Esophagus squamous epithelium (tissue), 5 donors: ENCODE measurements around the gene TMEM81. TPM values are rescaled to one million over a fixed set of nuclear protein-coding genes. Genes with fewer than 3 reads are reported as not detected.

Source experiments
- DNase-seq: peaks from one replicate; lab custom pipeline; 2025; lab: John Stamatoyannopoulos, UW
- H3K27ac ChIP-seq, 4 donors: fragments of 200-600 bp; sonication (generic); one replicate each; pipeline ENCODE4 v1.5.1; 2016 to 2019; ENCODE audit warnings: mild to moderate bottlenecking in 1 of 4
- H3K27me3 ChIP-seq, 4 donors: fragments of 200-600 bp; sonication (generic); 1 replicate in 3 of 4; 2 replicates in 1 of 4; pipeline versions ENCODE4 v1.5.1 to v1.6.0; 2017 to 2021; ENCODE audit warnings: antibody characterized with exemption in 1 of 4
- H3K36me3 ChIP-seq, 3 donors: fragments of 200-600 bp; sonication (generic); one replicate each; pipeline ENCODE4 v1.5.1; 2016 to 2019
- H3K4me1 ChIP-seq, 3 donors: fragments of 200-600 bp; sonication (generic); one replicate each; pipeline ENCODE4 v1.5.1; 2017 to 2019
- H3K4me3 ChIP-seq, 4 donors: fragments of 200-600 bp; sonication (generic); 1 replicate in 3 of 4; 2 replicates in 1 of 4; pipeline ENCODE4 v1.5.1; 2016 to 2019; ENCODE audit warnings: mild to moderate bottlenecking in 2 of 4, moderate library complexity in 1 of 4
- H3K9me3 ChIP-seq, 3 donors: fragments of 200-600 bp; sonication (generic); one replicate each; pipeline ENCODE4 v1.5.1; 2016 to 2019
- CTCF ChIP-seq, 6 experiments: fragments of 450-650 bp in 4 of 6; fragments of 200-600 bp in 2 of 6; sonication (generic) in 2 of 6; IDR thresholded peaks; one replicate each; pipeline ENCODE4 v1.5.1; 2016 to 2019; ENCODE audit warnings: antibody characterized with exemption in 6 of 6, mild to moderate bottlenecking in 4 of 6, moderate library complexity in 4 of 6
- POLR2A ChIP-seq, 4 donors: fragments of 450-650 bp; IDR thresholded peaks; one replicate each; pipeline ENCODE4 v1.6.1; 2017; ENCODE audit warnings: antibody characterized with exemption in 4 of 4, mild to moderate bottlenecking in 4 of 4, moderate library complexity in 3 of 4
- WGBS, 2 donors: methylation state at CpG; one replicate each; pipeline ENCODE4 v1.1.5; 2018; 5-methylcytosine and 5-hydroxymethylcytosine counted together
- intact Hi-C: fragments of 100-400 bp; cut with DNase I; formaldehyde crosslinking; loops from one replicate; pipeline ENCODE4 v1.15.0; 2022
- total RNA-seq, 4 donors: library from RNA; depleted of rRNA; stranded (reverse); fragments of >200 nt; gene quantifications; one replicate each; pipeline ENCODE4 v1.1.0, GENCODE V29; 2016
- donor health status: DM: yes; HTN: yes; CAD: no.

Gene TMEM81
- total RNA-seq, 4 donors from 2014 or later = 1.4 to 2.2 (median 1.8) TPM

DNA sequence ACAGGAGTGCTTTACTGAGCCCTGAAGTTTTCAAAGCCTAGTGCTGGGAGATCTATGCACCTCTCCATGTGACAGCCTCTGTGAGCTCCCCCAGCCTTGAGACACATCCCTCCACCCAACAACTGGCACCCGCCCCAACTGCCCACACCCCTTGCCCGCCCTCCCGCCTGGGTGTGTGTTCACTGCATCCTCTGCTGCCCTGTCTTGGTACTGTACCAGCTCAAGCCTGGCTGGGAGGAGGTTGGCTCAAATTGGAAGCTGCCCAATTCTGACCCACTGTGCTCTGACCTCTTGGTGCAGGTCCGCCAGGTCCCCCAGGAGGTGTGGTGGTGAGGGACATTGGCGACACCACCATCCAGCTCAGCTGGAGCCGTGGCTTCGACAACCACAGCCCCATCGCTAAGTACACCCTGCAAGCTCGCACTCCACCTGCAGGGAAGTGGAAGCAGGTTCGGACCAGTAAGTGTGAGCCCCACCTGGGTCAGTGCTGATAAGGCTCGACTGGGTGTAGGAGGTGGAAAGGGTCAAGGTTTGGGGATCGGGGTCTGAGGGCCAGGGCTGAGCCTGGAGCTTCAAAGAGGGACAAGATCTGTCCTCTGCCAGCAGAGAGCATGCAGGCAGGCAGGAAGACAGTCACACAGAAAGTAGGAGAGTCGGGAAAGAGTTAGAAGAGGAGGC, 18.0 kb downstream of the TMEM81 start:
- H3K4me1 ChIP-seq = peaks cover 0 to 7% (median 4%) of the 10 kb centered on the region in 3 donors
- 66 to 85% methylated on average over 3 to 6 of the region's 13 CpGs for WGBS, 2 donors
- peaks cover 0 to 8% (median 0%) of the 10 kb centered on the region in 4 donors for H3K27me3 ChIP-seq
- TF ChIP-seq POLR2A (IDR thresholded peaks at IDR 0.05) (no peak), CTCF (IDR thresholded peaks at IDR 0.05) (no peak)
- intact Hi-C loops = no loop called here
- H3K27ac ChIP-seq = no peak overlapping the region
- H3K36me3 ChIP-seq = no peaks in the 10 kb centered on the region
- H3K9me3 ChIP-seq = no peaks in the 10 kb centered on the region
- no peak for DNase-seq
- H3K4me3 ChIP-seq = no peak overlapping the region

DNA sequence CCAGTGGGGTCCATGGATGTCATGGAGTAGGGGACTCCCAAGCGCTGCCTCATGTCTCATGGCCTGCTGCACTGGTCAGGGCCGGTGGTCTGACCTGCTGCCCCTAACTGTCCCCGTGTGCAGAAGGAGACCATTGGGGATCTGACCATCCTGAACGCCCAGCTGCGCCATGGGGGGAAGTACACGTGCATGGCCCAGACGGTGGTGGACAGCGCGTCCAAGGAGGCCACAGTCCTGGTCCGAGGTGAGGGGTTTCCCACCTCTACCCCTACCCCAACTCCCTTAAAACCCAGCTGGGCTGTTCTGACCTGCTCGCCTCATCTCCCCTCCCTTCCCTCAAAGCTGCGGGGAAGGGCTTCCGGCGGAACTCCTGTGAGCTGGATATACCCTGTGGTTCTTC, 18.6 kb downstream of the TMEM81 start:
- Histone ChIP-seq H3K9me3 (no peaks in the 10 kb centered on the region), H3K36me3 (no peaks in the 10 kb centered on the region), H3K27me3 (peaks cover 0 to 8% (median 0%) of the 10 kb centered on the region in 4 donors), H3K4me1 (peaks cover 0 to 7% (median 4%) of the 10 kb centered on the region in 3 donors), H3K4me3 (no peak overlapping the region), H3K27ac (no peak overlapping the region)
- WGBS, 2 donors = 87 to 90% methylated on average over 5 to 12 of the region's 14 CpGs
- TF ChIP-seq POLR2A (IDR thresholded peaks at IDR 0.05) (no peak), CTCF (IDR thresholded peaks at IDR 0.05) (no peak)
- no peak for DNase-seq
- intact Hi-C loops = no loop called here

GRCh38 chr1:205064741-205065316, 19.4 kb downstream of the TMEM81 start:
- Histone ChIP-seq H3K4me3 (no peak overlapping the region), H3K9me3 (no peaks in the 10 kb centered on the region), H3K36me3 (no peaks in the 10 kb centered on the region), H3K27me3 (peaks cover 0 to 8% (median 0%) of the 10 kb centered on the region in 4 donors), H3K27ac (no peak overlapping the region), H3K4me1 (peaks cover 0 to 7% (median 4%) of the 10 kb centered on the region in 3 donors)
- no peak for TF ChIP-seq POLR2A (IDR thresholded peaks at IDR 0.05)
- no peak for TF ChIP-seq CTCF (IDR thresholded peaks at IDR 0.05)
- WGBS, 2 donors = 87 to 100% methylated on average over 2 to 9 of the region's 9 CpGs
- DNase-seq = no peak
- intact Hi-C loops = loop anchor here (5.0 kb wide), 1 partner anchor 73 kb away; no protein-coding TSS in a partner anchor

DNA sequence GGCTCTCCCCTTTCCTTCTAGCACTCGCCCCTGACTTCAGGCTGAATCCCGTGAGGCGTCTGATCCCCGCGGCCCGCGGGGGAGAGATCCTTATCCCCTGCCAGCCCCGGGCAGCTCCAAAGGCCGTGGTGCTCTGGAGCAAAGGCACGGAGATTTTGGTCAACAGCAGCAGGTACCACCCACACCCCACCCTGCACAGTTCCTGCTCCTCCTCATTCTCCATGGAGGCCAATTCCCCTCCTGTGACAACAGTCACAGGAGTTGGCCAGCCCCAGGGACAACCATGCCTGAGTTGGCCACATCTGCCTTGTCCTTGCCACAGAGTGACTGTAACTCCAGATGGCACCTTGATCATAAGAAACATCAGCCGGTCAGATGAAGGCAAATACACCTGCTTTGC, 20.0 kb downstream of the TMEM81 start:
- H3K36me3 ChIP-seq = no peaks in the 10 kb centered on the region
- 72 to 96% methylated on average over 3 to 7 of the region's 11 CpGs for WGBS, 2 donors
- no peaks in the 10 kb centered on the region for H3K9me3 ChIP-seq
- peaks cover 0 to 7% (median 4%) of the 10 kb centered on the region in 3 donors for H3K4me1 ChIP-seq
- no peak overlapping the region for H3K4me3 ChIP-seq
- TF ChIP-seq CTCF (IDR thresholded peaks at IDR 0.05) (no peak), POLR2A (IDR thresholded peaks at IDR 0.05) (no peak)
- no peak for DNase-seq
- peaks cover 0 to 8% (median 0%) of the 10 kb centered on the region in 4 donors for H3K27me3 ChIP-seq
- H3K27ac ChIP-seq = no peak overlapping the region
- intact Hi-C loops = loop anchor here (5.0 kb wide), 1 partner anchor 72 kb away; no protein-coding TSS in a partner anchor

DNA sequence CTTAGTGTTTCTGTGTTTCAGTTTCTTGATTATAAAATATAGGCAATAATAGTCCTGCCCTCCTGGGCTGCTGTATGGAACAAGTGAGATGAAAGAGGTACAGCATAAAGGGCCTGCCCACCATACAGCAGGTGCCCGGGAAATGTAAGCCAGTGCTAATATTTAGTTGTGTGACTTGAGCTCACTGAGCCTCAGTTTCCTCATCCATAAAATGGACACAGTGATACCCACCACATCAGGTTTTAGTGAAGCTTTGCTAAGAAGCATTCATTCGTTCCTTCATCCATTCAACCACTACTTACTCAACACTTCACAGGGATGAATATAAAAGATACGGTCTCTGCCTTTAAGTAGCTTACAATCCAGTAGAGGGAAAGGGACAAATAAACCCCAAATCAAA, 21.4 kb downstream of the TMEM81 start:
- Histone ChIP-seq H3K36me3 (no peaks in the 10 kb centered on the region), H3K27ac (no peak overlapping the region), H3K27me3 (peaks cover 0 to 14% (median 0%) of the 10 kb centered on the region in 4 donors), H3K9me3 (no peaks in the 10 kb centered on the region), H3K4me1 (peaks cover 0 to 7% (median 4%) of the 10 kb centered on the region in 3 donors), H3K4me3 (no peak overlapping the region)
- no peak for DNase-seq
- intact Hi-C loops = loop anchor here (5.0 kb wide), 1 partner anchor 71 kb away; no protein-coding TSS in a partner anchor
- 64 to 93% methylated on average over 3 of the region's 3 CpGs for WGBS, 2 donors
- TF ChIP-seq CTCF (IDR thresholded peaks at IDR 0.05) (no peak), POLR2A (IDR thresholded peaks at IDR 0.05) (no peak)
